NCI-H526 treated with DMSO at 0.1 percent for 48 hours (cell line): ENCODE measurements around the gene ZNF496.

ENCODE experiments used
- DNase-seq: peaks from one replicate; lab custom pipeline; 2025; lab: John Stamatoyannopoulos, UW

ZNF496 gene

DNA sequence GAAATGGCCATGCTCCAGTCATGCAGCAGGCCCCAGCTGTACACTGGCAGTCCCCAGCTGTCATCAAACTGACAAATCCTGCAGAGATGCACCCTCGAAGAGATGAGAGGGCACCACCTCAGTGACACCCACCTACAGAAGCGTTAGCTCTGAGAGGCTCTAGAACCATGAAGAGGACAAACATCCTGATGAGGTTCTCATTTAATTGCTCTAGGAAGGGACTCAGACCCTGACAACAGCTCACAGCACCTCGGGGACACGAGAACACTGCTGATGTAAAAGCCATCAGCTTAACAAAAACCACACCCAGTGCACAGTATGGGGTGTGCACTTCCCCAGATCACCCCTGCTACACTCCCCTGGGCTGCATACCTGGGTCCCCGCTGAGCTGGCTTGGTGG is 3.4 kb downstream of the ZNF496 start:
- DNase-seq = no peak

- DNase-seq = no peak
Observed at GRCh38 chr1:247326411-247327130, 5.1 kb downstream of the ZNF496 start.

DNA sequence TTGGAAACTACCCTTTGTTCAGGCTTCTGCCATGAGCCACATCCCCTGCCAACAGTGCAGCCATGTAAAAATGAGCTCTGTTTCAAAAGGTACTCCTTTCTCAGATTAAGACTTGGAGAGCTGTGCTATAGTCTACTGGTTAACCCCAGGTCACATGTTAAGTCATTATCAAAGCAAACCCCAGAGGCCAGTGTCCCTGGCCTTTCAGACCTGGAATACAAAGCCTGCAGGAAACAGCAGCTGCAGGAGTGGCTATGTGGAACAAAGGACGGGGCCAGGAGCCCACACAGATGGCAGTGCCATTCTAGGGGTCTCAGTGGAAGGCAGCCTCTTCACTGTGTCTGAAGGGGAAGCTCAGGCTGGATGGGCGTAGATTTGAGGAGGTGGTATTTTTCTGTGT is 6.7 kb downstream of the ZNF496 start:
- no peak for DNase-seq

- DNase-seq = no peak
Observed at GRCh38 chr1:247324204-247324787, 7.4 kb downstream of the ZNF496 start.

GRCh38 chr1:247322849-247323586 is 8.6 kb downstream of the ZNF496 start:
- DNase-seq = no peak

- no peak for DNase-seq
Observed at GRCh38 chr1:247322442-247322841, 9.2 kb downstream of the ZNF496 start.

DNA sequence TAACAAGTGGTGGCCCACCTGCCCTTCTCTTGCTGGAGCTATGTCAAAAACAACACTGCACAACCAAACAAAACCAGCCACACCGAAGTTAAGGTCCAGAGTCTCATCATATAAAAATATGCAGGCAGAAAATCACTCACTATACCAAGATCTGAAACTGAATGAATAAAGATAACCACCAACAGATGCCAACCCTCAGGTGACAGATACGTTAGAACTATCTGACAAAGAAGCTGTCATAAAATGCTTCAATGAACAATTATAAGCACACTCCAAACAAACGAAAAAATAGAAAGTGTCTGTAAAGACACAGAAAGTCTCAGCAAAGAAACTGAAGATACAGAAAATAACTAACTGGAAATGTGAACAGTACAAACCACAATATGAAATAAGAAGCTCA is 14.0 kb downstream of the ZNF496 start:
- no peak for DNase-seq

GRCh38 chr1:247316590-247317197 is 15.0 kb downstream of the ZNF496 start:
- DNase-seq = no peak

DNA sequence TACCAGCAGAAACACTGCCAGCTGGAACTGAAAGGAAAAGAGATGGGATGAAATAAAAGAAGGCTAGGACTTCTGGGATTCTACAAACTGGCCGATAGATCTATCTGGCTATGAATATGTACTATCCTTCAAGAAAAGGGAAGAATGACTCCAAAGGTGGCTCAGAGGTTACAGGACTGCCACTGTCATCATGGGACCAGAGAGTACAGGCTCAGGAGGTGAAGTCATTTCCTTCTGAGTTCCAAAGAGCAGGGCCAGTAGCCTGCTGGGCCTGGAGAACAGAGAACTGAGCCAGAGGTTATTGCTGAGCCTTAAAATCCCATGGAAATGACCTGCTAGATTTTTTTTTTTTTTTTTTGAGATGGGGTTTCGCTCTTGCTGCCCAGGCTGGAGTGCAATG is 27.6 kb downstream of the ZNF496 start:
- DNase-seq = no peak

DNA sequence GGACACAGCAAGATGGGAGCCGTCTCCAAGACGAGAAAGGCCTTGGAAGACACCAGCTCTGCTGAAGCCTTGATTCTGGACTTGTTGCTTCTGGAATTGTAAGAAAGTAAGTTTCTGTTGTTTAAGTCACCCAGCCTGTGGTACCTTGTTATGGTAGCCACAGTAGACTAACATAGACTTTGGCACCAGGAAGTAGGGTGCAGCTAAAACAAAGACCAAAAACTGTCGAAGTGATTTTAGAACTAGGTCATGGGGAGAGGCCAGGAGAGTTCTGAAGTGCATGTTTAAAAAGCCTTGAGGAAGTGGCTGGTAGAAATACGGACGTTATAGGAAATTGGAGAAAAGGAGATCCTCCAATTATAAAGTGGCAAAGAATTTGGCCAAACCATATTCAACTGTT is 28.5 kb downstream of the ZNF496 start:
- no peak for DNase-seq

- no peak for DNase-seq
Observed at GRCh38 chr1:247301176-247301540, 30.5 kb downstream of the ZNF496 start.

- DNase-seq = no peak
Observed at GRCh38 chr1:247300491-247301175, 31.0 kb downstream of the ZNF496 start.

DNA sequence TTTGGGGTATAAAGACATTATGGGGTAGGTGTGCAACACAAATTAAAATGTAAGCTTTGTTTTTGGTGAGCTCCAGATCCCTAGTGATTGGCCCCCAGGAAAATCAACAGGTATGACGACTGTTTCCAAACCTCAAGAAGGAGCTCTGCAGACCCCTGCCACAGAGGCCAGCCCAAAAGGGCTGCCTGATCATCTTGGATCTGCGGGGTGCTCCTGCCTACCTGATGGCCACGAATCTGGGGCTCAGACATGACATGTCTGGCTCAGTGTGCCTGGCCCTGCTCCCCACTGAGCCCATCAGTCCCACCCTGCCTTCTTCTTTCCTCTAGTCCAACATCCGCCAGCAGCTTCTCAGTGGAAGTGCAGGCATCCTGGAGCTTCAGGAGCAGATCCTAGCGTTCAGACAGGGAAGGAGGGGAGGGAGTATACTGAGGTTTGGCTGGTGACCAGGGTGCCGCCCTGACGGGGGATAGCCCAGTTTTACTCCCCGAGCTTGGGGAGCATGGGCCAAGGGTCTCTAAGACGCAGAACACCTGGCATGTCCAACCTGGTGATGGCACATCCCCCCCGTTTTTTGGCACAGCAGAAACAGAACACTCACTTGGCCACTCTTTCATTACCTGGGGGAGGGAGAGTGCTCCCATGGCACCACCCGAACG is 31.8 kb downstream of the ZNF496 start:
- DNase-seq = no peak

GRCh38 chr1:247298701-247299100 is 33.0 kb downstream of the ZNF496 start:
- no peak for DNase-seq

- no peak for DNase-seq
Observed at GRCh38 chr1:247298124-247298481, 33.6 kb downstream of the ZNF496 start.

GRCh38 chr1:247297263-247298123 is 34.2 kb downstream of the ZNF496 start:
- no peak for DNase-seq

GRCh38 chr1:247296599-247297180 is 35.0 kb downstream of the ZNF496 start:
- no peak for DNase-seq

DNA sequence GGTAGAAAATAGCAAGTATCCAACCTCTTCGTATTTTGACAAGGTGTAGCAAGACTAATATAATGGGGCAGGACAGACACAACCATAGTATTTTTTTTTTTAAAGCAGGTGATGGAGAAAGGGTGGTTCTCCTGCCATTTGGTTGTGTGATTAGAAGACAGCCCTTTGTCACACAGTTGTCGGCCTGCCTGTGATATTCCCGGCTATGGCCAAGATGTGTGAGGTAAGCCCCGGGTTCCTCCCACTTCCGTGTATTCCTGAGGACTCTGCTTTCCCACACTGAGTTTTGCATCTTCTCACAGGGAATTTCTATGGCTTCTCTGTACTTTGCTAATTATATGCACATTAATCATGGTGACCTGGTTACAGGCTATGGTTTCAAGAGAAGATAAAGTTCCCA is 35.9 kb downstream of the ZNF496 start:
- DNase-seq = no peak

DNA sequence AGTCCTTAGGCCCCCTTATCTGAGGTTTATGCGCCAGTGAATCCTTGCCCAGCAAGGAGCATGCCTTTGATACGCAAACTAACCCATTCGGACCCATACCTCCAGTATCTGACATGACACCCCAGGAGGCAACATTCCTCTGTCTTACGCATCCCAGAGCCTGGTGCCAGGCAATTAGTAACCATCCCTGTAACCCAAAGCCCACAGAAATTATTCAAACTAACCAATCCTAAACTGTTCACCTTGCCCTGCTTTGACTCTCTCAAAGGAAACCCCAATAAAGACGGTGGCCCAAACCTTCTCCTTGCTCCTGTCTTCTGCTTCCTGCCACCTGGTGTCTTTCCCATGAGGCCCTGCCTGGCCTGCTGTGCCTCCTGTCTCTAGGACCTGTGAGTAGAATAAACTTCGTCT is 36.4 kb downstream of the ZNF496 start:
- DNase-seq = no peak

DNA sequence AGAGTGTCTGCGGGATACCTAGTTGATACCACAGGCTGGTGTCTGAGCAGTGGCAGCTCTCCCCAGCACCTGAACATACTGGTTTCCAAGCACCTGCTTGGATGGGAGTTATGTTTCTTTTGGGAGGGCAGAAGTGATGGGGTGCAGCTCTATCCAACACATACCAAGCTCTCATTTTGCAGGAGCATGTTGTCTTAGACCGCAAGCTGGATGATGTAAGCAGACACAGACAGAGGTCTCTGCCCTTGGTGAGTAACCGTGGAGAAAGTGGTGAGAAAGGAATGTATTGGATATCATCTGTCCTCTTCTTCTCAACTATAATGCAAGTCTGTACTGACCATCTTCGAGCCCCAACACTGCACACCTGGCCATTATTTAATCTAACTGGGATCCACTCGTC is 37.4 kb downstream of the ZNF496 start:
- DNase-seq = no peak

DNA sequence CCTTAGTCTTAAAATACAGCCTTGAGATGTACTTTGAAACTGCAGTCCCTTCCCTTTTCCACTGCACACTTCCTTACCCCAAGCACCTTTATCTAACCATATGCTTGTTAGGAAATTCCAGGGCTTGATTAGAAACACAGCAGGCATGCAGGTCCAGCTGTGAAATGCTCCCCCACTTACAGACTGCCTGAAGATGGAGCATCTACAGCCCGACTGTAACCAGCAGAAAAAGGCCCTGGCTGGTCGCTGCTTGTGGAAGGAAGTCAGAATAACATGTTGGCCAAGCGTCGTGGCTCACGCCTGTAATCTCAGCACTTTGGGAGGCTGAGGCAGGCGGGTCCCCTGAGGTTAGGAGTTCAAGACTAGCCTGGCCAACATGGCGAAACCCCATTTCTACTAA is 38.6 kb downstream of the ZNF496 start:
- DNase-seq = no peak
